ENCODE data around the gene PRSS33. TPM values are rescaled to one million over a fixed set of nuclear protein-coding genes. Genes with fewer than 3 reads are reported as not detected.

PRSS33 gene, protein sequence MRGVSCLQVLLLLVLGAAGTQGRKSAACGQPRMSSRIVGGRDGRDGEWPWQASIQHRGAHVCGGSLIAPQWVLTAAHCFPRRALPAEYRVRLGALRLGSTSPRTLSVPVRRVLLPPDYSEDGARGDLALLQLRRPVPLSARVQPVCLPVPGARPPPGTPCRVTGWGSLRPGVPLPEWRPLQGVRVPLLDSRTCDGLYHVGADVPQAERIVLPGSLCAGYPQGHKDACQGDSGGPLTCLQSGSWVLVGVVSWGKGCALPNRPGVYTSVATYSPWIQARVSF
- 2.9 TPM for total RNA-seq

DNA sequence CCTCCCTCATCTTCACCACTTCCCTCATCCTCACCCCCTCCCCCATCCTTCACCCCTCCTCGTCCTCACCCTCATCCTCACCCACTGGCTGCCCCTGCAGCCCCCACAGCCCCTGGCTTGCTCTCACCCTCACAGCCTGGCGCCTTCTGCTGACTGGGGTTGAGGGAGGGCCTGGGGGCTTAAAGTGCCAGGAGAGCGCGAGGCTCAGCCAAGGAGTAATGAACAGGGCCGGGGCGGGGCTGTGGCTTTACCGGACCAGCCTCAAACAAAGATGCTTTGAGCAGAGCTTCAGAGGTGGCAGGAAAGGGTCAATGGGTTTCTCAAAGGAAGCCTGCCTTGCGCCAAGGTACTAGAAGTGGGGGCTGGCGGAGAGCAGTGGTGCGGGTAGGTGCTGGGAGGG is at the start of gene PRSS33:
PRSS33 (minus strand) TSS at position 155 of the 400 bp plus-strand sequence. CDS start 1,013 bp downstream, outside the sequence.
- DNase-seq, result no peak

- DNase-seq, result no peak
Observed at GRCh38 chr16:2836646-2837508, 49.5 kb upstream of the PRSS33 start.

DNA sequence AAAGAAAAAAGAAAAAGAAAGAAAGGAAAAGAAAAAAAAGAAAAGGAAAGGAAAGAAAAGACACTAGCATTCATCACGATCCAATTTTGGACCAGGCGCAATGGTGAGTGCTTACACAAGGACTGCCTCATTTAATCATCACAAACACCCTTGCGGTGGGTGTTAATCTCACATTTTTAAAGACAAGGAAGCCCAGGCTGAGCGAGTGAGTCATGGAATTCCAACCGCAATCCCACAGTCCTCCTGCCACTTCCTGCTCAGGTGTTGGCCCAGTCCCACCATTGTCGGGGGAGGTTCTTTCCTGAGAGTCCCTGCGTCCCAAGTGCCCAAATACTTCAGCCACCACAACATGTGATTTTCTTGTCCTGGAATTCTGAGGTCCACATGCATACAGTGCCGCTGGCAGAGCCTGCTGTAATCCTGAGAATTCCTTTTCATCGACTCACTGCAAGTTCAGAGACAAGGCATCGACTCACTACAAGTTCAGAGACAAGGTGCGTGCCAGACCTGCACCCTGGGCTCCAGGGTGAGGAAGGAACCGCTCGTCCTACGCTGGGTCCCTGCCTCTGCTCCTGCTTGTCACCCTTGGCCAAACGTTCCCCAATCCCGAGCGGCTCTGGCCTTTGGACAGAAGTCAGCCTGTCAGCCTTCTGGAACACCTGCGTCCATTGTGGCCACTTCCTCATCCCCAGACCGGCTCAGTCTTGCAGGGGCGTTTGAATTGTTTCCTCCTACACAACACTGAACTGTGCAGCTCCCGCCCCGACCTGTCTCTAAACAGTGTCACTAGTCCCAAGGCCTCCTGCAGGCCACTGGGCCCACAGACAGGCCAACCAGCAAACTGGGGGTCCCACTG is 48.5 kb upstream of the PRSS33 start:
- DNase-seq, result no peak

DNA sequence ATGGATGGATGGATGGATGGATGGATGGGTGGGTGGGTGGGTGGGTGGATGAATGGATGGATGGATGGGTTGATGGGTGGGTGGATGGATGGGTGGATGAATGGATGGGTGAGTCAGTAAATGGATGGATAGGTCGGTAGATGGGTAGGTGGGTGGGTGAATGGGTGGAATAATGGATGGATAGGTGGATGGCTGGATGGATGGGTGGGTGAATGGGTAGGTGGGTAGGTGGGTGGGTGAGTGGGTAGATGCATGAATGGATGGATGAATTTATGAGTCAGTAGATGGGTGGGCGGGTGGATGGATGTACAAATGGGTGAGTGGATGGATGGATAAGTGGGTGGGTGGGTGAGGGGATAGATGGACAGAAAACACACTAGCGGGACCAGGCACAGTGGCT is 47.6 kb upstream of the PRSS33 start:
- DNase-seq, result no peak

GRCh38 chr16:2833776-2834175 is 46.4 kb upstream of the PRSS33 start:
- DNase-seq, result no peak

- DNase-seq, result no peak
Observed at GRCh38 chr16:2831203-2831602, 43.8 kb upstream of the PRSS33 start.

GRCh38 chr16:2830355-2830695 is 43.0 kb upstream of the PRSS33 start:
- no peak for DNase-seq

- DNase-seq, result no peak
Observed at GRCh38 chr16:2829501-2830354, 42.4 kb upstream of the PRSS33 start, which contains the start of gene ZG16B. TSS of gene ZG16B (plus strand) at chr16:2830303. CDS start at chr16:2830442, 139 bp downstream.

- DNase-seq, result no peak
Observed at GRCh38 chr16:2828876-2829430, 41.6 kb upstream of the PRSS33 start.

DNA sequence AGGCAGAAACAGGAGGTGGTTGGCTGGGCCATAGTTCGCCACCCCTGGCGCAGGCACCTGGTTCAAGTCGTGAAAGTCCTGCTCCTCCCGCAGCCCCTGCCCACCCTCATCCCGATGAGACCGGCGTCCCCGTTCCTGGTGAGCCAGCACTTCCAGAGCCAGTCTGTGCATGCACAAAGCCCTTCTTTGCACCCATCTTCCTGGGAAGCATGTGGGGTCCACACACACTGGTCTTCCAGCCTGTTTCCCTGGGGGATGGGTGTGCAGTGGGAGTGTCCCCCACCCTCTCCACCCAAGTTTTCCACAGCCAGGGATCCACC is 41.1 kb upstream of the PRSS33 start:
- no peak for DNase-seq

GRCh38 chr16:2827831-2828520 is 40.6 kb upstream of the PRSS33 start:
- no peak for DNase-seq

DNA sequence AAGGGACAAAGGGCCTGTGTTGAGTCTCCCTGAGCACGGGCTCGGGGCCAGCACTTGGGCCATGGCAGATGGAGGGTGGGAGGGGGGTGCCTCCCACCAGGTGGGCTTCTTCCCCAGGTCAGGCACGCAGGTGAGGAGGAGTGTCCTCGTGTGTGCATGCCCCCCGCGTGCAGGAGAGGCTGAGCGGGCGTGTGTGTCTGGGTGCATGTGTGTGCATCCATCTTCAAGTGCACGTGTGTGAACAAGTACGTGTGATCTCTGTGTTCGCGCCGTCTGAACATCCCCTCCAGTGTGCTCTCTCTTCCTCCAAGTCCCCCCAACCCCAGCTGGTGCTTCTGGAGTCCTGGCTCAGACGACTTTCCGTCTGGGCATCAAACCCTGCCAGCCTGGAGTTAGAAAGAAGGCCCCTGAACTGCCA is 40.0 kb upstream of the PRSS33 start:
- no peak for DNase-seq

DNA sequence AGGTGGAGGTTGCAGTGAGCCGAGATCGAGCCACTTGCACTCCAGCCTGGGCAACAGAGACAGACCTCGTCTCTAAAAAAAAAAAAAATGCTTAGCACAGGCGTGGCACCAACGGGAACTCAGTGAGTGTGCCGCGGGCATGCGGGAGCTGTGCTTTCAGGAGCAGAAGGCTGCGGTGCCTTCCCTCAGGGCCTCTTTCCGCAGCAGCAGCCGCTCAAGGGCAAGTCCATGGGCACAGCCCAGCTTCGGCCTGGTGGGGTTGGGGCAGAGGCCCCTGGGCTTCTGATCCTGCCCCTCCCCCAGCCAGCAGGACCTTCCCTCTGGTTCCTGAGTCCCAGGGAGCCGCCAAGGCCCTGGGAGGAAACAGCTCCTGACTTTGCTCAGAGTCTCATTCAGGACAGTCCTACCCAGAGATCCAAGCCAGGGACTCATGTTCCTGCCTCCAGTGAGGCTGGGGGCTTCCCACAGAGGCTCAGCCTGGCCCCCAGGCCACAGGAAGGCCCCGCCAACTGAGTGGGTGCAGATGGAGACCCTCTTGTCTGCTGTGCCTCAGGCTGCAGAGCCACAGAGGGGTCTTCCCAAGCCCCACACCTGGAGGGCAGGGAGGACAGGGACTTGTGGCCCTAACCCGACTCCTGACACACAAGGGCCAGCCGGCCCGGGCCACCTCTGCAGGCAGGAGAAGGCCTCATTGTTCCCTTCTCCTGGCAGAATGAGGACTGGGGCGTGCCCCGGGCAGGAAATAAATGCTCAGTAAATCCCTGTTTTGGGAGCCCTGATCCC is 39.4 kb upstream of the PRSS33 start:
- no peak for DNase-seq

DNA sequence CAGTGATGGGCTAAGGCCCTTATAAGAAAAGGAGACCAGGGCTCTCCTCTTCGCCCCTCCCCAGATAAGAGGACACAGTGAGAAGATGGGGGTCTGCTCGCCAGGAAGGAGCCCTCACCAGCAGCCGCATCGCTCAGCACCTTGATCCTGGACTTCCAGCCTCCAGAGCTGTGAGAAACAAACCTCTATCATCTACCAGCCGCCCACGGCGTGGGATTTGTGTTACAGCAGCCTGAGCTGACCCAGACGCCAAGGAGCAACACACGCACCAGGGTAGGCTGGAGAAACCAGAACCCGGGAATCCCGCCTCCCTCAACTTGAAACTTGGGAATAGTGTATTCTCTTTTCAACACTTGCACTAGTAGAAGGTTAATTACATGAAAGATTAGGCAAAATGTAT is 38.5 kb upstream of the PRSS33 start:
- DNase-seq, result no peak

DNA sequence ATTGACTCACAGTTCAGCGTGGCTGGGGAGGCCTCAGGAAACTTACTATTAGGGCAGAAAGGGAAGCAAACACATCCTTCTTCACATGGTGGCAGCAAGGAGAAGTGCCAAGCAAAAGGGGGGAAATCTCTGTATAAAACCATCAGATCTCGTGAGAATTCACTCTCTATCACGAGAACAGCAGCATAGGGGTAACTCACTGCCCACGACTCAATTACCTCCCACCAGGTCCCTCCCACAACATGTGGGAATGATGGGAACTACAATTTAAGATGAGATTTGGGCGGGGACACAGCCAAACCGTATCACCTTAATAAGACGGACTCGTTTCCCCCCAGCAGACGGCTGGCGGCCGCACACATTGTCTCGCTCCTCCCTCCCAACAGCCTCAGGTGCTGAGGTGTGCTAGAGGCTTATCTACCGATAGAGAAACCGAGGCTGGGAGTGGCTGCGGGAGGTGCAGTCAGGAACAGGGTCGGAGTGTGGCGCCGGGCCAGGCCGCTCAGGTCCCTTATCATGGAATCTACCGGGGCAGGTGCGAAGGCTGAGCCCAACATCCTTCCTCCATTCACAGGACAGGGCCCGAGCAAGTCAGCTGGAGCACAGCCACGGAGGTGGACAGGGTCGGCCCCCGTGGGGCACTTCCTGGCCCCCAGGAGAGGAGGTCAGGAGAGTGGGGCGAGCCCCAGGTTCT is 37.8 kb upstream of the PRSS33 start:
- no peak for DNase-seq

GRCh38 chr16:2824626-2825025 is 37.3 kb upstream of the PRSS33 start:
- no peak for DNase-seq

GRCh38 chr16:2822496-2822895 is 35.1 kb upstream of the PRSS33 start:
- no peak for DNase-seq

DNA sequence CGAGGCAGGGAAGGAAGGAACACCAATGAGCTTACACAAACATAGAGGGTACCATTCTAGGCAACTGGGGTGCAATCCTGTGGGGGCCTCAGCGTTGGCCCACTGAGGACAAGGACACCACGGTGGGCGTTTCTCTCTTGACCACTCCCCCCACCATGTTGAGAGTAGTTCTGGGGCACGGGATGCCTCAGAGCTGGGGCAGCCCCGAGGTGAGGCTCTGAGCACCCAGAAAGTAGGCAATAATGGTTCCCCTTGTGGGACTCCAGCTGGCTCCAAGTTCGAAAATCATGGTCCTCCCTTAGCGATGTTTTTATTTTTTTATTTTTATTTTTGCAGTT is 34.8 kb upstream of the PRSS33 start:
- no peak for DNase-seq

DNA sequence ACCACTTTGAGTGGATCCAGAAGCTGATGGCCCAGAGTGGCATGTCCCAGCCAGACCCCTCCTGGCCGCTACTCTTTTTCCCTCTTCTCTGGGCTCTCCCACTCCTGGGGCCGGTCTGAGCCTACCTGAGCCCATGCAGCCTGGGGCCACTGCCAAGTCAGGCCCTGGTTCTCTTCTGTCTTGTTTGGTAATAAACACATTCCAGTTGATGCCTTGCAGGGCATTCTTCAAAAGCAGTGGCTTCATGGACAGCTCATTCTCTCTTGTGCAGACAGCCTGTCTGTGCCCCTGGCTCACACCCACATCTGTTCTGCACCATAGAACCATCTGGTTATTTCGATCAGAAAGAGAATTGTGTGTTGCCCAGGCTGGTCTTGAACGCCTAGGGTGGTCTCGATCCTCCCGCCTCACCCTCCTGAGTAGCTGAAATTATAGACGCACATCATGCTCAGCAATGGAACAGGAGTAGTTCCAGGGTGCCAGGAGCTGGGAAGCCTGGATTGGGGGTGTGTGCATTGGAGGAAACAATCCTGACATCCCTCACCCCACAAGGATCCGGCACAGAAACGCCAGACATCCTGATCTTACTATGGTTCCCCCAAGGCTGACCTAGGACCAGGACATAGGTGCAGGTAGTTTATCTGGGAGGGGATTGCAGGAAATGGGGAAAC is 34.3 kb upstream of the PRSS33 start:
- no peak for DNase-seq

All from tongue (tissue), 2 donors.